GM06990 (cell line): ENCODE results near the gene OR2T10.

Source experiments
- DNase-seq: peaks from one replicate; pipeline ENCODE4 v3.0.0-alpha.2; 2011; ENCODE audit not compliant: insufficient read length; ENCODE audit errors: extremely low read depth
- H3K27me3 ChIP-seq: replicated peaks from 2 replicates; pipeline ENCODE4 v1.6.0; 2011; ENCODE audit warnings: low read length; ENCODE audit not compliant: control insufficient read depth, insufficient read depth
- H3K36me3 ChIP-seq: 2 replicates; pipeline ENCODE4 v1.5.1; 2011; ENCODE audit warnings: low read length; ENCODE audit not compliant: control insufficient read depth, insufficient read depth
- H3K4me3 ChIP-seq: replicated peaks from 2 replicates; pipeline ENCODE4 v1.5.1; 2011; ENCODE audit warnings: low read depth, mild to moderate bottlenecking, control low read depth, low read length
- CTCF ChIP-seq: IDR thresholded peaks from 2 replicates; pipeline ENCODE4 v1.5.1; 2011; ENCODE audit warnings: low read length, control low read depth, mild to moderate bottlenecking, inconsistent platforms; ENCODE audit not compliant: insufficient read depth, poor library complexity, severe bottlenecking

OR2T10 gene

GRCh38 chr1:248599396-248599795 lies 1.9 kb upstream of the OR2T10 start:
- no peaks in the 10 kb centered on the region for H3K36me3 ChIP-seq
- DNase-seq, result no peak
- no peak overlapping the region for H3K4me3 ChIP-seq
- no peak for TF ChIP-seq CTCF
- H3K27me3 ChIP-seq, result no peaks in the 10 kb centered on the region

GRCh38 chr1:248596615-248597014 lies 885 bp downstream of the OR2T10 start:
- no peak for DNase-seq
- no peaks in the 10 kb centered on the region for H3K27me3 ChIP-seq
- H3K36me3 ChIP-seq, result no peaks in the 10 kb centered on the region
- no peak for TF ChIP-seq CTCF
- H3K4me3 ChIP-seq, result no peak overlapping the region

- H3K27me3 ChIP-seq, result no peaks in the 10 kb centered on the region
- TF ChIP-seq CTCF, result no peak
- DNase-seq, result no peak
- H3K36me3 ChIP-seq, result no peaks in the 10 kb centered on the region
- no peak overlapping the region for H3K4me3 ChIP-seq
Measured at GRCh38 chr1:248593226-248593625, 4.3 kb downstream of the OR2T10 start.

GRCh38 chr1:248592655-248593054 lies 4.8 kb downstream of the OR2T10 start:
- DNase-seq, result no peak
- H3K36me3 ChIP-seq, result no peaks in the 10 kb centered on the region
- TF ChIP-seq CTCF, result no peak
- H3K27me3 ChIP-seq, result no peaks in the 10 kb centered on the region
- H3K4me3 ChIP-seq, result no peak overlapping the region

- no peak for TF ChIP-seq CTCF
- Histone ChIP-seq H3K4me3 (no peak overlapping the region), H3K27me3 (no peaks in the 10 kb centered on the region), H3K36me3 (no peaks in the 10 kb centered on the region)
- DNase-seq, result no peak
Measured at GRCh38 chr1:248590055-248590454, 7.4 kb downstream of the OR2T10 start.

GRCh38 chr1:248589334-248589733 lies 8.2 kb downstream of the OR2T10 start:
- H3K36me3 ChIP-seq, result no peaks in the 10 kb centered on the region
- H3K27me3 ChIP-seq, result no peaks in the 10 kb centered on the region
- no peak overlapping the region for H3K4me3 ChIP-seq

More at GRCh38 chr1:248589334-248589733, 8.2 kb downstream of the OR2T10 start:
- DNase-seq, result no peak
- no peak for TF ChIP-seq CTCF
